ENCODE measurements around the gene TRIM33. TPM values are rescaled to one million over a fixed set of nuclear protein-coding genes. Genes with fewer than 3 reads are reported as not detected.

Gene TRIM33
- total RNA-seq: 10 to 100 TPM; 36.7 to 54.9 TPM

DNA sequence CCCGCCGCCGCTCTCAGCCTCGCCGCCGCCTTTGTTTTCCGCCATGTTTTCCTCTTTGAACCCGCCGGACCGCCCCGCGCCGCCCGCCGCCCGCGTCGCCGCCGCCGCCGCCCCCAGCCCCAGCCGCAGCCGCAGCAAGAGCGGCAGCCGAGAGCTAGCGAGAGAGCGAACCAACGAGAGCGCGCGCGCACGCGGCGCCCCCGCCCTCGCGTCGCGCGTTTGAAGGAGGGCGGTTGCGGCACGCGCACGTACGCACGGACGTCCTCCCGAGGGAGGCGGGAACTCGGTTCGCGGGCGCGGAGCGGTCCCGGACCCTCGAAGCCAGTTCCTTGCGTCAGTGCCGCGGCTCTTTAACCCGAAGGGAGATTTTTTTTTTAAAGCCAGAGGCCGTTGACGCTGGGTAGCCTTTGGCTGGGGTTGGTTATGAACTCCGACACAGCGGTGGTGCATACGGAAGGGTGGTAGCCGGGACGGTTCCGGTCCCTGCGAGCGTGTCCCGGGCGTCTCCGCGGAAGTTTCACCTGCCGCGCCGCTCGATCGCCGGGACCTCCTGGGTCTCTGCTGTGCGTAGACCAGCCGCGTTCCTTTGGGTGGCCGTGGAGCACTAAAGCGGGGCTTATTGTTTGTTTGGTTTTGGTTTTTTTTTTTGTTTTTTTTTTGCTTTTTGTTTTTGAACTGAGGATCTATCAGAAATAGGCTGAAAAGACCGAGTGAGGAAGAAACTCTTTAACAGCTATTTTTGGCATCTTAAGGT, at the start of gene TRIM33:
TRIM33 (minus strand) TSS at position 172 of the 754 bp plus-strand sequence; CDS start at position 45, 127 bp downstream.
- Histone ChIP-seq H3K9me3 (no peaks in the 10 kb centered on the region), H3K4me3 (peak within 1 kb of the TSS; percentile 81 to 89), H3K27me3 (replicated peaks; ENCODE audit: insufficient read depth) (no peaks in the 10 kb centered on the region), H3K4me1 (replicated peaks) (no peaks in the 10 kb centered on the region), H3K36me3 (no peaks in the 10 kb centered on the region), H3K27ac (peak within 1 kb of the TSS; percentile 93 to 98)
- WGBS: under 1% methylated on average over 84 of the region's 90 CpGs
- peak; percentile 90 for DNase-seq (ENCODE audit: low spot score)
- intact Hi-C loops (cut with DNase I): loop anchor here (5.0 to 10.0 kb wide), 4 partner anchors 71 to 244 kb away; partner anchors contain the start of genes BCAS2 and CSDE1
- TF ChIP-seq, protein P1, sequence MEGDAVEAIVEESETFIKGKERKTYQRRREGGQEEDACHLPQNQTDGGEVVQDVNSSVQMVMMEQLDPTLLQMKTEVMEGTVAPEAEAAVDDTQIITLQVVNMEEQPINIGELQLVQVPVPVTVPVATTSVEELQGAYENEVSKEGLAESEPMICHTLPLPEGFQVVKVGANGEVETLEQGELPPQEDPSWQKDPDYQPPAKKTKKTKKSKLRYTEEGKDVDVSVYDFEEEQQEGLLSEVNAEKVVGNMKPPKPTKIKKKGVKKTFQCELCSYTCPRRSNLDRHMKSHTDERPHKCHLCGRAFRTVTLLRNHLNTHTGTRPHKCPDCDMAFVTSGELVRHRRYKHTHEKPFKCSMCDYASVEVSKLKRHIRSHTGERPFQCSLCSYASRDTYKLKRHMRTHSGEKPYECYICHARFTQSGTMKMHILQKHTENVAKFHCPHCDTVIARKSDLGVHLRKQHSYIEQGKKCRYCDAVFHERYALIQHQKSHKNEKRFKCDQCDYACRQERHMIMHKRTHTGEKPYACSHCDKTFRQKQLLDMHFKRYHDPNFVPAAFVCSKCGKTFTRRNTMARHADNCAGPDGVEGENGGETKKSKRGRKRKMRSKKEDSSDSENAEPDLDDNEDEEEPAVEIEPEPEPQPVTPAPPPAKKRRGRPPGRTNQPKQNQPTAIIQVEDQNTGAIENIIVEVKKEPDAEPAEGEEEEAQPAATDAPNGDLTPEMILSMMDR (IDR thresholded peaks at IDR 0.05): peak in 1 of 4 experiments; percentile 14
- TF ChIP-seq POLR2AphosphoS5 (IDR thresholded peaks at IDR 0.05) (peak; percentile 90), POLR2A (IDR thresholded peaks at IDR 0.05) (peak; percentile 80)

DNA sequence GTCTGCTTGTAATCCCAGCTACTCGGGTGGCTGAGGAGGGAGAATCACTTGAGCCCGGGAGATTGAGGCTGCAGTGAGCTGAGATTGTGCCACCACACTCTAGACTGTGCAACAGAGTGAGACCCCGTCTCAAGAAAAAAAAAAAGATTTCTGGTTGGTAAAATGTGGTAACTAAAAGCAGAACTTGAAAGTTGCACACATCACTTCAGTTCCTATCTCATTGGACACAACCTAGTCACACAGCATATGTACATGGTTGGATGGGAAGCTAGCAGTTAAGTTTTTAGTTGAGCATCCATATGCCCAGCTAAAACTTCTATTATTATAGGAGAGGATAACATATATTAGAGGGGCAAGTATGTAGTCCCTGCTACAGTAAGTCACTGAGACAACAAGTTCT, 48.4 kb upstream of the TRIM33 start:
- WGBS: 80% methylated on average over 3 of the region's 3 CpGs
- no peaks in the 10 kb centered on the region for H3K4me1 ChIP-seq (replicated peaks)
- H3K27ac ChIP-seq: no peak overlapping the region
- TF ChIP-seq, protein P1 (IDR thresholded peaks at IDR 0.05): no peak
- TF ChIP-seq POLR2AphosphoS5 (IDR thresholded peaks at IDR 0.05) (no peak), POLR2A (IDR thresholded peaks at IDR 0.05) (no peak)
- DNase-seq (ENCODE audit: low spot score): no peak
- H3K27me3 ChIP-seq (replicated peaks; ENCODE audit: insufficient read depth): no peaks in the 10 kb centered on the region
- no peaks in the 10 kb centered on the region for H3K9me3 ChIP-seq
- intact Hi-C loops (cut with DNase I): no loop called here
- no peak overlapping the region for H3K4me3 ChIP-seq
- H3K36me3 ChIP-seq: no peaks in the 10 kb centered on the region

DNA sequence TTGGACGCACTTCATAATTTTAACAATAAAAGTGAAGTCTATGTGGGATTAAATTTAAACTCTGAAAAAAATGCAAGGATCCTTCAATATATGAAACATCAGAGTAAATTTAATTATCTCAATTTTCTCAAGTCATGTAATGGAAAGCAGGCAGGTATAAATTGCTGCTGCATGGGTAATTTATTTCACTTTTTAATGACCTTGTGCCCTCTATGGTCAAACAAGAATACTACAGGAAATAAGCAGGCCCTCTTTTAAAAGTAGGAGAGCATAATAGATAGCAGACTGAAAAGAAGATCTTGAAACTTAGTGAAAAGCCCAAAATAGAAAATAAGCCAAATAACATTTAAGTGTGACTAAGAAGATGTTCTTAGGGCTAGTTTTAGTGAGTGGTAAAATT, 47.5 kb upstream of the TRIM33 start:
- DNase-seq (ENCODE audit: low spot score): no peak
- WGBS: 89% methylated on average over 1 of the region's 1 CpG

DNA sequence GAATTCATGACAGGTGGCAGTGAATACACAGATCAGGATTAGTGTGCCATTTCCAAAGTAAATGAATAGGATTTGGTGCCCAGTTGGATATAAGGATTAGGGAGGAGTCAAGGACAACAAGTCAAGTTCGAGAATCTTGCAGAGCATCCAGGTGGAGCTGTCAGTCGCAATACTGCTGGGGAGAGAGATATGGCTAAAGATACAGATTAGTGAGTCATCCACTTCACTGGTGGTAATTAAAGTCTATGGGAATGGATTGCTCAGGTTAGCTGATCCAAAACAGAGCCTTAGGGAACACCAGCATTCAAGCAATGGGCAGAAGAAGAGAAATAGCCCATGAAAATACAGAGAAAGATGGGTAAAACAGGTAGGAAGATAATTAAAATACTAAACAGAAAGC, 43.6 kb upstream of the TRIM33 start:
- H3K36me3 ChIP-seq: no peaks in the 10 kb centered on the region
- no peaks in the 10 kb centered on the region for H3K4me1 ChIP-seq (replicated peaks)
- DNase-seq (ENCODE audit: low spot score): no peak
- no peaks in the 10 kb centered on the region for H3K9me3 ChIP-seq
- no peaks in the 10 kb centered on the region for H3K27me3 ChIP-seq (replicated peaks; ENCODE audit: insufficient read depth)
- 85% methylated on average over 2 of the region's 2 CpGs for WGBS
- TF ChIP-seq POLR2A (IDR thresholded peaks at IDR 0.05): no peak
- TF ChIP-seq, protein P1 (IDR thresholded peaks at IDR 0.05): no peak
- TF ChIP-seq POLR2AphosphoS5 (IDR thresholded peaks at IDR 0.05): no peak
- intact Hi-C loops (cut with DNase I): no loop called here
- no peak overlapping the region for H3K4me3 ChIP-seq
- H3K27ac ChIP-seq: no peak overlapping the region

More for the DNA sequence above, 47.5 kb upstream of the TRIM33 start:
- no peak overlapping the region for H3K4me3 ChIP-seq
- no peaks in the 10 kb centered on the region for H3K9me3 ChIP-seq
- H3K27ac ChIP-seq: no peak overlapping the region
- no peaks in the 10 kb centered on the region for H3K4me1 ChIP-seq (replicated peaks)
- H3K36me3 ChIP-seq: no peaks in the 10 kb centered on the region
- TF ChIP-seq POLR2AphosphoS5 (IDR thresholded peaks at IDR 0.05) (no peak), POLR2A (IDR thresholded peaks at IDR 0.05) (no peak)
- TF ChIP-seq, protein P1 (IDR thresholded peaks at IDR 0.05): peak in 2 of 4 experiments; percentile 23 to 42
- H3K27me3 ChIP-seq (replicated peaks; ENCODE audit: insufficient read depth): no peaks in the 10 kb centered on the region
- intact Hi-C loops (cut with DNase I): no loop called here

All from prostate gland (tissue), 2 donors.